ENCODE data around the gene OR2C1.
A peak's percentile ranks its signal among the peaks of the same experiment; 100 is the strongest.

OR2C1 gene

GRCh38 chr16:3355589-3355988 is at the start of gene OR2C1:
TSS of gene OR2C1 (plus strand) at chr16:3355889. CDS start at chr16:3355941, 52 bp downstream.
- no peak for DNase-seq (ENCODE audit: low read depth in 3 of 3)

GRCh38 chr16:3306078-3306477 is 49.6 kb upstream of the OR2C1 start:
- DNase-seq (ENCODE audit: low read depth in 3 of 3) = no peak

GRCh38 chr16:3311496-3311895 is 44.2 kb upstream of the OR2C1 start:
- DNase-seq (ENCODE audit: low read depth in 3 of 3) = no peak

- no peak for DNase-seq (ENCODE audit: low read depth in 3 of 3)
Observed at GRCh38 chr16:3317315-3317999, 38.2 kb upstream of the OR2C1 start.

- DNase-seq (ENCODE audit: low read depth in 3 of 3) = no peak
Observed at GRCh38 chr16:3321816-3322215, 33.9 kb upstream of the OR2C1 start.

- no peak for DNase-seq (ENCODE audit: low read depth in 3 of 3)
Observed at GRCh38 chr16:3327514-3327913, 28.2 kb upstream of the OR2C1 start.

- no peak for DNase-seq (ENCODE audit: low read depth in 3 of 3)
Observed at GRCh38 chr16:3328104-3328503, 27.6 kb upstream of the OR2C1 start.

GRCh38 chr16:3328643-3329042 is 27.0 kb upstream of the OR2C1 start:
- no peak for DNase-seq (ENCODE audit: low read depth in 3 of 3)

- no peak for DNase-seq (ENCODE audit: low read depth in 3 of 3)
Observed at GRCh38 chr16:3346041-3346440, 9.6 kb upstream of the OR2C1 start.

GRCh38 chr16:3347586-3347985 is 8.1 kb upstream of the OR2C1 start:
- no peak for DNase-seq (ENCODE audit: low read depth in 3 of 3)

GRCh38 chr16:3348547-3349167 is 7.0 kb upstream of the OR2C1 start:
- DNase-seq (ENCODE audit: low read depth in 3 of 3) = no peak

GRCh38 chr16:3349175-3349574 is 6.5 kb upstream of the OR2C1 start:
- DNase-seq (ENCODE audit: low read depth in 3 of 3) = no peak

GRCh38 chr16:3356118-3356517 is 429 bp downstream of the OR2C1 start:
- DNase-seq (ENCODE audit: low read depth in 3 of 3) = no peak

GRCh38 chr16:3358871-3359270 is 3.2 kb downstream of the OR2C1 start:
- no peak for DNase-seq (ENCODE audit: low read depth in 3 of 3)

GRCh38 chr16:3362931-3363330 is 7.2 kb downstream of the OR2C1 start:
- DNase-seq (ENCODE audit: low read depth in 3 of 3) = no peak

GRCh38 chr16:3363793-3364192 is 8.1 kb downstream of the OR2C1 start:
- no peak for DNase-seq (ENCODE audit: low read depth in 3 of 3)

GRCh38 chr16:3364774-3365427 is 9.2 kb downstream of the OR2C1 start:
- DNase-seq (ENCODE audit: low read depth in 3 of 3) = peak; percentile 60 to 73 (median 73)

GRCh38 chr16:3369073-3369472 is 13.4 kb downstream of the OR2C1 start:
- no peak for DNase-seq (ENCODE audit: low read depth in 3 of 3)

GRCh38 chr16:3375680-3376079 is 20.0 kb downstream of the OR2C1 start:
- no peak for DNase-seq (ENCODE audit: low read depth in 3 of 3)

GRCh38 chr16:3377917-3378316 is 22.2 kb downstream of the OR2C1 start:
- DNase-seq (ENCODE audit: low read depth in 3 of 3) = no peak

GRCh38 chr16:3383045-3383448 is 27.4 kb downstream of the OR2C1 start:
- DNase-seq (ENCODE audit: low read depth in 3 of 3) = no peak

GRCh38 chr16:3388325-3388724 is 32.6 kb downstream of the OR2C1 start:
- no peak for DNase-seq (ENCODE audit: low read depth in 3 of 3)

- no peak for DNase-seq (ENCODE audit: low read depth in 3 of 3)
Observed at GRCh38 chr16:3389663-3390338, 34.1 kb downstream of the OR2C1 start.

Data from stimulated activated CD4-positive, alpha-beta T cell treated with anti-CD3 and anti-CD28 coated beads, TNF-alpha, amount 100 ng/mL, for 4 hours (primary cell).